C1 segment of cervical spinal cord (tissue), 14 donors: ENCODE data around the gene LGALS1.
"Not testable (repeated sequence)": the region's sequence is repeated elsewhere in the genome, so short reads cannot be mapped to it uniquely, and the experiment has no call there.

Experiments
- DNase-seq, 14 donors: peaks; one replicate each; lab custom pipeline; 2025; lab: John Stamatoyannopoulos, UW

Gene LGALS1

DNA sequence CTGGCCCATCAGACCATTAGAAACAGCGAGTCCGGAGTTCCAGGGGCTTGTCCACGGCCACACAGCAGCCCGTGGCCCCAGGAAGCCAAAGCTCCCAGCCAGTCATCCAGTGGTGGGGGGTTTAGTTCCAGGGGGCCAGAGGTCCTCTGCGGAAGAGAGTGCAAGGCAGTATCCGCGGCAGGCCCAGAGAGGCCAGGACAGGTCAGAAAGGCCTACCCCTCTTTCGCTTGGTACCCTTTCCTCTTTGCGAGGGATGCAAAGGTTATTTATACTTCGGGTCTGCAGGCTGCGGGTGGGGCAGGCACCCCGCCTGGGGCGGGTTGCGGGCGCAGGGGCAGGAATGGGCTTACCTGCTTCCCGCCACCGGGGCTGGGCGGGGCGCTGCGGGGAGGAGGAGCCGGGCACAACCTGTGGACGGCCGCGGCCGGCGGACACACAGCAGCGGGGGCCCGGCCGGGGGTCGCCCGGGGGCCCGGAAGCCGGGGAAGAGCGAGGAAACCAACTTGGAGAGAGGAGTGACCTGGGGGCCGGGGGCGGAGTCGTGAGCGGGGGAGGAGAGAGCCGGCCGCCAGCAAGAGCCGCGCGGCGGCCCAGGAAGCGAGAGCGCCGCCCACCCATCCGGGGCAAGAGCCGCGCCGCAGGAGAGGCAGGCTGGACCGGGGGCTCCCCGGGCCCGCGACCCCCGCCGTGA is 36.2 kb upstream of the LGALS1 start, which contains the start of gene SH3BP1:
Gene SH3BP1, plus strand, starts transcription at position 600 of the 691 bp plus-strand sequence. CDS start 119 bp downstream, outside the sequence.
- peak in 1 of 14 donors; percentile 43 for DNase-seq

DNA sequence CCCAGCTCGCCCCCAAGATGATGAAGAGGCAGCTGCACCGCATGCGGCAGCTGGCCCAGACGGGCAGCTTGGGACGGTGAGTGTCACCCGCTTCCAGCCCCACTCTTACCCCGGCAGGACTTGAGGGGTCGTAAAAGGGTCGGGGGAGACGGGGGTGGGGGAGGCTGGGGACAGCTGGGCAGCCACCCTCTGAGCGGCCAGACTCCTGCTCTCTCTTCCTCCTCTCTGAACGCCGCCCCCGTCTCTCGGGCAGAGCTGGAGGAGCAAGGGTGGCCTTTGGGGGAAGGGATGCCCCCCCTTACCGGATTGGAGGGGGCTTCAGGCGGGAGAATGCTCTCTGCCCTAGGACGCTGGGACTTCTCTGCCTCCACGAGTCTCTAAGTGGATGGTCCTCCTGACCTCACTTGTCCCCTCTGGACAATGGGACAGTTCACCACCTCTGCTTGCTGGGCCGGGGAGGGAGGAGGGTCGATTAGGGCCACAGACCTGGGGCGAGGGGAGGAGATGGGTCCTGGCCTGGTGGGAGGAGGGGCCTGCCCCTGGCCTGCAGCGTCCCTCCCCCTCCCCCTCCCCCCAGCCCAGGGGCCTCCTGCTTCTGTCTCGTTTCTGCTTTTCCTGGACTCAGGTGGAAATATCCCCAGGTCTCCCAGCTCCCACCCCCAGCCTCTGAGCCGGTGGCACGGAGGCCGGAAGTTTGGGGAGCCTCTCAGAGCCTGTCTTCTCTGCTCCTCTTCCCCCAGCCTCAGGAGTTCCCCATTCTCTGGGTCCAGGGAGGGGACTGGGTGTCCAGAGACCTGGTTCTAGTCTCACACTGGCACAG is 35.5 kb upstream of the LGALS1 start:
- peak in 2 of 14 donors; percentile 22 to 27 for DNase-seq

GRCh38 chr22:37640591-37641560 is 34.6 kb upstream of the LGALS1 start:
- DNase-seq = peak in 1 of 14 donors; percentile 5

- no peak for DNase-seq
Measured at GRCh38 chr22:37641561-37641949, 33.9 kb upstream of the LGALS1 start.

DNA sequence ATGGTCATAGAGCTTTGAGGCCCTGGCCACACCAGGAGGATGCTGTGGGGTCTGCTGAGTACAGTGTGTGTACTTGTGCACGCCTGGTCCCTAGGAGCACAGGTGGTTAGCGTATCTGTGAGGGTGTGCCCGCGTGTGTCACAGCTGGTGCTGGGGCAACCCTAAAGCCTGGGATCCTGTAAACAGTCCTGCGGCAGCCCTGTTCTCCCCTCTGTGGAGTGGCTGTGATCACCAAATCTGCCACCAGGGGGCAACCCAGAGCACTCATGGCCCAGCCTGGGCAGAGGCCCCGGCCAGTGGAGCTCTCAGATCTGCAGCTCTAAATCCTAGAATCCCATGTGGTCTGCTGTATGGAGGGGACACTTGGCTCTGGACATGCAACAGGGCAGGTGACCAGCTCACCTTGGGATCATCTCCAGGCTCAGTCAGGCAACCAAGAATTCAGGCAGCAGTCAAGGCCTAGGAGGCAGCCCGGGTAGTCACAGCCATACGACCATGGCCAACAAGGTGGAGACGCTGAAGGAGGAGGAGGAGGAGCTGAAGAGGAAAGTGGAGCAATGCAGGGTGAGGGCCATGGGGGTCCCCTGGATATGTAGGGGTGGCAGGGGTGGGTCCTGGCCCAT is 32.1 kb upstream of the LGALS1 start:
- peak in 12 of 14 donors; percentile 27 to 83 (median 62) for DNase-seq

- DNase-seq = no peak
Measured at GRCh38 chr22:37647317-37647716, 28.1 kb upstream of the LGALS1 start.

GRCh38 chr22:37647928-37648327 is 27.5 kb upstream of the LGALS1 start:
- no peak for DNase-seq

DNA sequence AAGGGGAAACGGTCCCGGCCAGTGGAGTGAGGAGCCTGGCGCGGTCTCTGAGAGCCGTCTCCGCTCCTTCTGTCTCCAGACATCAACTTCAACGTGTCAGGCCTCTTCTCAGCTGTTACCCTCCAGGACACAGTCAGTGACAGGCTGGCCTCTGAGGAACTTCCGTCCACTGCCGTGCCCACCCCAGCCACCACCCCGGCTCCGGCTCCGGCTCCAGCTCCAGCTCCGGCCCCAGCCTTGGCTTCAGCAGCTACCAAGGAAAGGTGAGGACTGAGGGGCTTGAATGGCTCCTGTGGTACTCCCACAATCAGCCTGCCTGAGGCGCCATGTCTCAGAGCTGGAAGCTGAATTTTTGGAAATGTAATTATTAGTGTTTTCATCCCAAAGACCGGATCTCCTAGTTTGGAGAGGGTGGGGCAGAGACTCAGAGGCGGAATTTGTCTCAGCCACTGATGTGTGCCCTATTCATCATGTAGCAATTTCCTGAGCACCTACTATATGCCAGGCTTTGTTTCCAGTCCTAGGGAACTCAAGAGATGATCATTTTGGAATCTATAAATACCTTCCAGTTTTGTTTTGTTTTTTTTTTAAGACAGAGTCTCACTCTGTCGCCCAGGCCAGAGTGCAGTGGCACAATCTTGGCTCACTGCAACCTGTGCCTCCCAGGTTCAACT is 24.8 kb upstream of the LGALS1 start:
- no peak for DNase-seq

- no peak for DNase-seq
Measured at GRCh38 chr22:37654563-37655251, 20.7 kb upstream of the LGALS1 start.

DNA sequence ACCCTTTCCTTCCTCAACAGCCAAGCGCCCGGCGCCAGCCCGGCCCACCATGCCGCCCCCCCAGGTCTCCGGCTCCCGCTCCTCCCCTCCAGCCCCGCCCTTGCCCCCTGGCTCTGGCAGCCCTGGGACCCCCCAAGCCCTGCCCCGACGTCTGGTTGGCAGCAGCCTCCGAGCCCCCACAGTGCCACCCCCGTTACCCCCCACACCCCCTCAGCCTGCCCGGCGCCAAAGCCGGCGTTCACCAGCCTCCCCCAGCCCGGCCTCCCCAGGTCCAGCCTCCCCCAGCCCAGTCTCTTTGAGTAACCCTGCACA is 20.2 kb upstream of the LGALS1 start:
- no peak for DNase-seq

DNA sequence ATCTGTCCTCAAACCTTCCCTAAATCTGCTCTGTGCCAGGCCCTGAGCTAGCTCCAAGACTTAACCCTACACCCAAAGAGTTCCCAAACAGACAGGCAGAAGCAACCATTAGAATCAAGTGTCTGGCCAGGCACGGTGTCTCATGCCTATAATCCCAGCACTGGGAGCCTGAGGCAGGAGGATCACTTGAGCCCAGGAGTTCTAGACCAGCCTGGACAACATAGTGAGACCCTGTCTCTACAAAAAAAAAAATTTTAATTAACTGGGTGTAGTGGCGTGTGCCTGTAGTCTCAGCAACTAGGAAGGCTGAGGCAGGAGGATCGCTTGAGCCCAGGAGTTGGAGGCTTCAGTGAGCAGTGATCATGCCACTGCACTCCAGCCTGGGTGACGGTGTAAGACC is 18.9 kb upstream of the LGALS1 start:
- DNase-seq = not testable (repeated sequence)

DNA sequence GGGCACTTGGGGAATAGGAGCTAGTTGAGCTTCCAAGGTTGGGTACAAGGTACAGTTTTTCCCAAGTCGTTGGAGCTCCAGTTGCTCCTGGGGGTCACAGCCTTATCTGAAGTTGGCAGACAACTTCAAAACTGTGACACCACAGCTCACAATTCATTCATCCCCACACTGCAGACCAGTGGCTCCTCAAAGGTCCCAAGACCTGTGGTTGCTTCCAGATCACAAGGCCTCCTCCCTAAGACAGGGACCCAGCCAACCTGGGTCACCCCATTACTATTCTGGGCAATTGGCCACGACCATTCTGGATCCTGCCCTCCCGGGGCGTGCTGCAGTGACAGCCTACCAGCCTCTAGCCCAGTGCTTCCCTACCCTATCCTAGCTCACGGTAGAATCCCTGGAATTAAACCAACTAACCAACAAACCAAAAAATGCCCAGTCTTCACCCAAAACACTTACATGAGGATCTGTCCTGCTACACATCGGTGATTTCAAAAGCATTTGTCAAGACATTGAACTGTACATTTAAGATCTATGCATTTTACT is 17.8 kb upstream of the LGALS1 start:
- peak in 1 of 14 donors; percentile 43 for DNase-seq

DNA sequence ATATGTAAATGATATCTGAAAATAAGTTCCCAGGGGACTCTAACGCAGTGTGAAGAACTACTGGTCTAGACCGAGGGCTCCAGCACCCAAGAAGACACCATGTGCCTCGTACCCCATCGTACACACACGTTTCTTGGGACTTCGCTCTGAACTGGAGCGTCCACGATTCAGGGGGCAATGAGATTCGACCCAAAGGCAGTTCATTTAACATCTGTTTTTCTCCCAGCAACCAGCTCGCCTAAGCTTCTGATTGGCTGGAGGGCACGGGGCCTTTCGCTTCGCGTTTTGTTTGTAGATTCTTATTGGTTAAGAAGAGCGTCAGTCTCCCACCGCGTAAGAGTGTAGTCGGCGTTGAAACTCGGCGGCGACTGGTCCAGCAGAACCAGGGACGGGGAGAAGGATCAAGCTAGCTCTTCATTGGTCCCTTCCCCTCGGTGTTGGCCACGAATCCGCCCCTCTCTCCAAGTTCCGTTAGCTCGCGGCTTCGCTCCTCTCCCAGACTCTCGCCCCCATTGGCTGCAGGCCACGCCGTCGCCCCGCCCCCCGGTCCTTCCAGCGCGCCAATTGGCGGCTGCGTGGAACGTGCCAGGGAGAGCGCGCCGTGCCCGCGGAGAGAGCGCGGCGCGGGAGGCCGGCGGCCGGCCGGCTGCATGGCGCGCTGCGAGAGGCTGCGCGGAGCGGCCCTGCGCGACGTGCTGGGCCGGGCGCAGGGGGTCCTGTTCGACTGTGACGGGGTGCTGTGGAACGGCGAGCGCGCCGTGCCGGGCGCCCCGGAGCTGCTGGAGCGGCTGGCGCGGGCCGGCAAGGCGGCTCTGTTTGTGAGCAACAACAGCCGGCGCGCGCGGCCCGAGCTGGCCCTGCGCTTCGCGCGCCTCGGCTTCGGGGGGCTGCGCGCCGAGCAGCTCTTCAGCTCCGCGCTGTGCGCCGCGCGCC is 17.0 kb upstream of the LGALS1 start, which contains the start of gene PDXP:
Gene PDXP, plus strand, starts transcription at position 591 of the 933 bp plus-strand sequence. Its CDS starts 60 bp downstream, at position 651.
- peak; percentile 88 to 100 (median 96) for DNase-seq

- DNase-seq = peak in 2 of 14 donors; percentile 10 to 29
Measured at GRCh38 chr22:37659066-37659896, 16.2 kb upstream of the LGALS1 start.

GRCh38 chr22:37659897-37660708 is 15.3 kb upstream of the LGALS1 start:
- peak in 1 of 14 donors; percentile 28 for DNase-seq

- no peak for DNase-seq
Measured at GRCh38 chr22:37660709-37661045, 14.8 kb upstream of the LGALS1 start.
